ENCODE measurements around the gene SCIMP. TPM values are rescaled to one million over a fixed set of nuclear protein-coding genes. Genes with fewer than 3 reads are reported as not detected.

SCIMP gene
- total RNA-seq, 4 donors from 2014 or later = 4.1 to 10.4 (median 5.3) TPM

GRCh38 chr17:5269241-5269960, 34.7 kb upstream of the SCIMP start:
- ATAC-seq (ENCODE audit: low FRiP score) (no peak), DNase-seq (ENCODE audit: low spot score) (no peak)
- no peak for TF ChIP-seq CTCF (IDR thresholded peaks at IDR 0.05)

DNA sequence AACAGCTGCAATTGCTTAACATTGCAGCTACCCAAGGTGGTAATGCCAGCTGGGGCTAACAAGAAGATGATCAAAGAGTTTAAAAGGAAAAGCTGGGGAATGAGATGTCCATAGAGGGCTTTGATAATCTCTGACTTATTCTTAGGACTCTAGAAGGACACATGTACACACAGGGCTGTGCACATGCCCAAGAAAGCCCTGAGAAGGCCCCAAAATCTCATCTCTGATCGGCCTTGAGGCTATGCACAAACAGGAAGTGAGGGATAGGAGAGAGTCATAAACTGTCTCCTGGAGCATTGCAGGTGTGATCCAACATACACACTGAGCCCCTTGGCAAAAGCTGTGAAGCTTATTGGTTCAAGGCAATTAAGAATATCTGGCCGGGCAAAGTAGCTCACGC, 30.2 kb upstream of the SCIMP start:
- no peak for TF ChIP-seq CTCF (IDR thresholded peaks at IDR 0.05)
- DNase-seq (ENCODE audit: low spot score) (no peak), ATAC-seq (ENCODE audit: low FRiP score) (no peak)

GRCh38 chr17:5263441-5263840, 28.8 kb upstream of the SCIMP start:
- ATAC-seq (ENCODE audit: low FRiP score) (no peak), DNase-seq (ENCODE audit: low spot score) (no peak)
- TF ChIP-seq CTCF (IDR thresholded peaks at IDR 0.05) = no peak

DNA sequence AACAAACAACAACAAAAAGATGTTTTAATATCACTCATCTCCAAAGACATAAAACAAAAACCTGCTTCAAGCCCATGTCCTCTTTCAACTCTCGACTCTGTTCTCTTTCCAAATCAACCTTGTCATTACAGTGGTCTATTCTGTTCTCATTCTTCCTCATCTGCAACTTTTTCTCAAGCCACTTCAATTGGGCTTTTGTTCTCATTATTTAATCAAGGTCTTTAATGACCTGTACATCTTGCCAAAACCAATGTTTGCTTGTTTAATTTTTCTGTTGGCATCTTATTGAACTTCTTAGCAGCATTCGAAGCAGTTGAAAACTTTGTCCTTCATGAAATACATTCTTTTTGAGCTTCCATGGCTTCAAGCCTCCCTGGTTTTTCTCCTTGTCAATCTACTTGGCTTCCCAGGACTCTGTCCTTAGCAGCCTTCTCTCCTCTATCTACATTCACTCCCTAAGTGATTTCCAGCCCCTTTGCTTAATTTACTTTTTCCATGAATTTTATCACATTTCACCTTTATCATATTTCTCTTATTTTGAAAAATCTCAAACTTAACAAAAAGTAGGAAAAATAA, 27.8 kb upstream of the SCIMP start:
- no peak for TF ChIP-seq CTCF (IDR thresholded peaks at IDR 0.05)
- DNase-seq (ENCODE audit: low spot score) (no peak), ATAC-seq (ENCODE audit: low FRiP score) (no peak)

DNA sequence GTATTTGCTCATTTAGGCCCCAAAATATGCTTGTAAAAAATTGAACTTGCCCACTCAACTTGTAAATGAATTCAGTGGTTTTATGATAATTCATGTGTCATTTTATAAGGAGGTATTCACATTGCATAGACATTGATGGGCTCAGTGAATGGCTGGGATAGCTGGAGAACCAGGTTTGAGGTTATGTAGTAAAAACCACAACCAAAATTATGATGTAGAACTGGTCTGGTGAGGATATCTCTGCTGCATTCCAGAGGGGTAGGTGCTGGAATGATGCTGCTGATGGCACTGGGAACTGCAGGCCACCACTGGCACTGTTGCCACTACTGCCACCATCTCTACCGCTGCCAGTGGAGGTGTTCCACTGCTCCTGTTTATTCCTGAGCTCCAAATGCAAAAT, 25.9 kb upstream of the SCIMP start:
- no peak for DNase-seq (ENCODE audit: low spot score)
- no peak for ATAC-seq (ENCODE audit: low FRiP score)
- no peak for TF ChIP-seq CTCF (IDR thresholded peaks at IDR 0.05)

GRCh38 chr17:5257124-5257523, 22.5 kb upstream of the SCIMP start:
- ATAC-seq (ENCODE audit: low FRiP score) (no peak), DNase-seq (ENCODE audit: low spot score) (no peak)
- no peak for TF ChIP-seq CTCF (IDR thresholded peaks at IDR 0.05)

DNA sequence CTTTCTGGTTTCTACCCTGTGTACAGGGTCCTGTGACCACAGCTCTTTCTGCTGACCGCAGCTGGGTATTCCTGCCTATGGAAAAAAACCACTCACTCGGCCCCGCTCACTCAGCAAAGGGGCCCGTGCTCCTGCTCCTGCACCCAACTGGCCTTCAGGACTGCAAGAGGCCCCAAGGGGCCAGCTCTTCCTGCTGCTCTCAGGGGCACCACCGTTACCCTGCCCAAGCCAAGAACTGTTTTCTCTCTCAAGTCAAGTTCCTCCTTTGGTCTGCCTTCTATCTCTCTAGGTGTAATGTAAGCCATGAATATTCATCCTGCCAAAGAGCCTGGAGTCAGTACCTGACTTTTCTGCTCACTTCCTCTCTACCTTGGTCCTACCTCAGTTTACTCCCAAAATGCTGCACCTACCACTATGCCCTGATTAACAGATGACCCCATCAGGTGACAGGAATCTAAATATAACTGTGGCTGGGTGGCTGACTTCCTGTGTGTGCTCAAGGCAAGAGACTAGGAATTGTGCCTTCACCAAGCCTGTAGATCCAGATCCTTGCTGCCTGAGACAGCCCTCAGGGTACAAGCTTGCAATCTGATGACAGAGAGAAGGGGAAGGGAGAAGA, 20.4 kb upstream of the SCIMP start:
- no peak for DNase-seq (ENCODE audit: low spot score)

More for the DNA sequence above, 20.4 kb upstream of the SCIMP start:
- ATAC-seq (ENCODE audit: low FRiP score) = no peak
- TF ChIP-seq CTCF (IDR thresholded peaks at IDR 0.05) = no peak

All from omental fat pad (tissue), 4 donors.